HG03139 (cell line): ENCODE data around the gene GOLGA8Q.
"Not testable (repeated sequence)": the region's sequence is repeated elsewhere in the genome, so short reads cannot be mapped to it uniquely, and the experiment has no call there.

Source experiments
- ATAC-seq: cut with Tn5 transposase; IDR thresholded peaks from one replicate; pipeline ENCODE4 v1.9.1; 2021; ENCODE audit not compliant: unreplicated experiment

GOLGA8Q gene, protein sequence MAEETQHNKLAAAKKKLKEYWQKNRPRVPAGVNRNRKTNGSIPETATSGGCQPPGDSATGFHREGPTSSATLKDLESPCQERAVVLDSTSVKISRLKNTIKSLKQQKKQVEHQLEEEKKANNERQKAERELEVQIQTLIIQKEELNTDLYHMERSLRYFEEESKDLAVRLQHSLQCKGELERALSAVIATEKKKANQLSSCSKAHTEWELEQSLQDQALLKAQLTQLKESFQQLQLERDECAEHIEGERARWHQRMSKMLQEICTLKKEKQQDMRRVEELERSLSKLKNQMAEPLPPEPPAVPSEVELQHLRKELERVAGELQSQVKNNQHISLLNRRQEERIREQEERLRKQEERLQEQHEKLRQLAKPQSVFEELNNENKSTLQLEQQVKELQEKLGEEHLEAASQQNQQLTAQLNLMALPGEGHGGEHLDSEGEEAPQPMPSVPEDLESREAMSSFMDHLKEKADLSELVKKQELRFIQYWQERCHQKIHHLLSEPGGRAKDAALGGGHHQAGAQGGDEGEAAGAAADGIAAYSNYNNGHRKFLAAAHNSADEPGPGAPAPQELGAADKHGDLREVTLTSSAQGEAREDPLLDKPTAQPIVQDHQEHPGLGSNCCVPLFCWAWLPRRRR

DNA sequence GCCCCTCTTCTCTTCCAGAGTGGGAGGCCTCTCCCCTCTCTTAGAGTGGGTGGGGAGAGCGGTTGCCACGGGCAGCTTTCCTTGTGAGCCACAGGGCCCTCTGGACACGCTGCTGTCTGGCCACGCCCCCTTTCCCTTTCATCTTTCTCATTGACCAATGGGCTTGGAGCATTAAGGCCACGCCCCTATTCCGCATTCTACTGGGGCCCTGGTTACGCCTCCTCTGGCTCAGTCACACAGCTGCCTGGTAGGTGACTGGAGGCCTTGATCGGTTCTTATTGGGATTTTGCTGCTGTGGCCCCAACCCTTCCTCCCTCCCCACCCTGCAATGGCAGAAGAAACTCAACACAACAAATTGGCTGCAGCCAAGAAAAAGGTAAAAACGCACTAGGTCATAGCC, at the start of gene GOLGA8Q:
Gene GOLGA8Q, plus strand, starts transcription at position 301 of the 400 bp plus-strand sequence. Its CDS starts 28 bp downstream, at position 329.
- ATAC-seq: not testable (repeated sequence)

DNA sequence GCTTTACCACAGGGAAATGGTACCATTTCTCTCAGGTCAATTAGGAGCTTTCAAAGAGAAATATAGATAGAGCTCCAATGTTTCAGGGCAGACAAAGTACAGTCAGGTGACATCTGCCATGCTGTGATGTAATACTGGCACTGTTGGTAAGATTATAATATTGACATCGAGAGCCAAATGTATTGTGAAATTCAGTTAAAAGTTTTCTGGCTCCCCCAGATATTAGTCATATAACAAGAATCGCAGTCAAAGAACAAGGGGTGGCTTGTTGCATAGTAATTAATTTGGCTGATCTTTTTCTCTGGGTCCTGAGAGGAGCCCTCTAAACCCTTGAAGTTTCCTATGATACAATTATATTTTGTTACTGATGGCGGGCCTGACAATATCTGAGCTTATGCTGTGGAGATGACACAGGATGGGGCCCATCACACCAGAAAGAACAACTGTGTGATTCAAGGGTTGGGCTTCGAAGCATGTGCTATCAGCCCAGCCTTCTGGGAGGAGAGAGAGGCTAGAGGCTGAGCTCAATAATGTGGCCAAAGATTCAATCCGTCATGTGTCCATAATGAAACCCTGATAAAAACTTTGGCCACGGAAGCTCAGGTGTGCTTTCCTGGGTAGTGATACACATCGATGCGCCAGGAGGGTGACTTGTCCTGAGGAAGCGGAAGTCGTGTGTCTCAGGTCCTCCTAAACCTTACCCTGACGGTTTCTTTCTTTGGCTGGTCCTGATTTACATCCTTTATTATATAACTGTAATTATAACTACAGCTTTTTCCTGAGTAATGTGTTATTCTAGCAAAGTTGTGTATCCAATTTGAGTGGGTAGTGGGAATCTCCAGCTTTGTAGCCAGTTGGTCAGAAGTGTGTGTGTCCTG, 48.7 kb upstream of the GOLGA8Q start:
- ATAC-seq: not testable (repeated sequence)

DNA sequence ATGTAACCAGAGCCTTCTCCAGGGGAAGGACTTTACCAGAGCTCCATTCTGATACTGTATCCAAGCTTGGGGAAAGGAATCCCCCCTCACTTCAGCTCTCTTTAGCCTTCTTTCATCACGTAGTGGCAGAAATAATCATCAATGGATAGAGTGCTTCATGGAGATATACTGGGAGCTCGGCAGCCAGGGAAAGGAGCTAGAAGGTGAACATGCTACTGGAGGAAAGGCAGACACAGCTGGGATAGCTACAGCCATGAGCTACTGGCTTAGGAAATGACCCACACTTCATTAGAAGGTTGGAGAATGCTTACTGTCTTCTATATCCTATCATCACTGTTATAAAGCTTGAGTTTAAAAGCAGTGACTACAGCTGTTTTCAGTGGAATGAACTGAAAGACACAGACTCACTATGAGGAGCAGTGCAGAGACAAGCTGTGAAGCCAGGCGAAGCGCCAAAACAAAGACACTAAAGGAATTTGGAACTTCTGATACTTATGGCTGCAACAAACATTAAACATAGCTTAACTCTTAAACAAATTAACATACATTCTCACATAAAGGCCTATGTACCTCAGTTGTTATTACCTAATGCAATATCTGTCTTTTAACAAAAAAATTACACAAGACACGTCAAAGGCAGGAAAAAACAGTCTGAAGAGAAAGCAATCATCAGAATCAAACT, 47.5 kb upstream of the GOLGA8Q start:
- ATAC-seq: not testable (repeated sequence)

DNA sequence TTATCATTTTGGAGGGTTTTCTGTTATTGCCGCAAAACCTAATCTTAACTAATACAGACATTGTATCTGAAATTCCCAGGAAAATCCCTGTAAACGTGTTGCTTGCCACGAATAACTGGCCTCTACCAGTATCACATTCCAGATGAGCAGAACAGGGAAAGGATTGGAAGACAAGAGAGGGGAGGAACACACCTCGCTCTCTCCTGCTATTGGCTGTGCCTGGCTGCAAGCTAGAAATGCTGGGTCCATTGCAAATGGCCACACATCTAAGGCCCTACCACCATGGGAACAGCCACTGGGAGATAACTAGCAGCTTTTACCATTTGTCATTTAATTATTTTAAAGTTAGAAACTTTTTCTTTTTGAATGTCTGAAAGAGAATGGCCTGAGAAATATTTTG, 37.3 kb upstream of the GOLGA8Q start:
- not testable (repeated sequence) for ATAC-seq

DNA sequence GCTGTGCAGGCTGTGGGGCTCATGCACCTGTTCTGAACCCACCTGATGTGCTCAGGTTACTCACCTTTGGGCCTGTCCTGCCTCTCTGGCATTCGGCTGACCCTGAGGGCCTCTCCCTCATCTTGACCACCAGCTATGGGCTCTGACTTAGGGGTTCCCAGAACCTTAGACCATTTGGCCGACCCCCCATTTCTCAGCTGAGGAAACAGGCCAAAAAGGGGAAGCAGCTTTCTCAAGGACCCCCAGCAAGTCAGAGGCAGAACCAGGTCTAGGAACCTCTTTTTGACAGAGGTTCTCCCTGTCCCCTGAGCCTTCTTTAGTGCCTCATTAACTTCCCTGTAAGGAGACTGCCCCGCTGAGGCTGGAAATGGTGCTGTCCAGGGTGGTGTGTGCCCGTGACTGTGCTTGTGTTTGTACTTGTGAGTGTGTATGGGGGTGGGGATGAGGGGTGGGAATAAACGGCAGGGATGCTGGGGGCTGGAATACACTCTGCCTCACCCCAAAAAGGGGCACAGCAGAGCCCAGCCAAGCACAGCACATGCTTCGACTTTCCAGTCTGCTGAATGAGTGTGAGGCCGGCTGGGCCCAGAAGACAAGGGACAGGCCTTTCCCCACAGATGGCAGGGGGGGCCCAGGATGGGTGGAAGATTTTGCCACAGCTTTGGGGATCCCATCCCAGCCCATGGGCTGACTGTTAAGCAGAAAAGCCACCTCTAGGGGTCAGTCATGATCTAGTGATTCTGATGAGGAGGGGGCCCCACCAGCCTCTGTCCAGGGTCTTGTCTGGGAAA, 28.2 kb upstream of the GOLGA8Q start:
- ATAC-seq: not testable (repeated sequence)

- ATAC-seq: not testable (repeated sequence)
Measured at GRCh38 chr15:30525912-30526311, 25.9 kb upstream of the GOLGA8Q start.

- ATAC-seq: not testable (repeated sequence)
Measured at GRCh38 chr15:30529049-30529448, 22.8 kb upstream of the GOLGA8Q start.

DNA sequence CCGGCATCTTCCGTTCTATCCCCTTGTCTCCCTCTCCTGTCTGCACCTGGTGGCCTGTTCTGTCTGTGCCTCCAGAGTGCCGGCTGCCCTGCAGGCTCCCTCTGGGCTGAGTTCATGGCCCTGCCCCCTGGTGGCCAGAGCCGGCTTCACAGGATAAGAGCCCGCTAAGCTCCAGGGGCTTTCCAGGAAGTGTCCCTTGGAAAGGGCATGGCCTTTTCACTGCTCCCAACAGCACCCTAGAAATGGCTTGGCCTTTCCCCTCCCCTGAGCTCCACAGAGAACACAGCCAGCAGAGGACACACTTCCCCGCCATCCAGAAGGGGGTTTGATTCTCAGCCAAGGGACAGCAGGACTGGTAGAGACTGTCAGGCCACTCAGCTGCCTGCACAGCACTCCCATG, 15.1 kb downstream of the GOLGA8Q start:
- not testable (repeated sequence) for ATAC-seq

GRCh38 chr15:30573012-30573491, 21.2 kb downstream of the GOLGA8Q start:
- not testable (repeated sequence) for ATAC-seq

- not testable (repeated sequence) for ATAC-seq
Measured at GRCh38 chr15:30579394-30579970, 27.6 kb downstream of the GOLGA8Q start.

DNA sequence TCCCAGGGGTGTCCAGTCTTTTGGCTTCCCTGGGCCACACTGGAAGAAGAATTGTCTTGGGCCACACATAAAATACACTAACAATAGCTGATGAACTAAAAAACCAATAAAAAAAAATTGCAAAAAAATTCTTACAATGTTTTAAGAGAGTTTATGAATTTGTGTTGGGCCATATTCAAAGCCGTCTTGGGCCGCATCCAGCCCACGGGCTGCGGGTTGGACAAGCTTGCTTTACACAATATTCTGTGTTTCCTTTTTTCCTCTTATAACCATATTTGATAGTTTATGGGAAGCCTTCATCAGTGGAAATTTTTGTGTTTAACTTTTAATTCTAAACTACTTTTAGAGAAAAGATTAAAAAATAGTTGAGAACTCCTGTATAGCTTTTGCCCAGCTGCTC, 28.9 kb downstream of the GOLGA8Q start:
- not testable (repeated sequence) for ATAC-seq

DNA sequence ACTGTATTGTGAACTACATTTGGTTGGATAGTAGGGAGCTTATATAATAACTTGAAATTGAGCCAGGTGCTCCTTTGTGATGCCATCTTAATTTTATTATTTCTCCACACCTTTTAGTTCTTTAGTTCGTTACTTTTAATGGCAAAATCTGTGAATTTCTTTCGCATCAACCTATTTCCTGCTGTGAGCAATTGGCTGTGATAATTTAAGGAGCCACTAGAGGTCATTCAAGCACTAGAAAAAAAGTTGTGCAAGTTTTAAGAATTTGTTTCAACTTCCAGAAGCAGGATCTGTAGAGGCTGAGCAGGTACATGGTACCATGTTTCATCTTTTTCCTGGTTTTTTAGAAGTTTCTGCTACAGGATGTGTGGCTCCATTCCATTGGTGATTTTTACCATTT, 47.1 kb downstream of the GOLGA8Q start:
- ATAC-seq: not testable (repeated sequence)

GRCh38 chr15:30603796-30604195, 51.9 kb downstream of the GOLGA8Q start, which contains the start of gene GOLGA8H:
Gene GOLGA8H (plus strand): TSS chr15:30604028. CDS start chr15:30604126, 98 bp downstream.
- ATAC-seq: not testable (repeated sequence)
